Skeletal muscle tissue (tissue), 4 donors: ENCODE measurements around the gene ATP6V1F. TPM values are rescaled to one million over a fixed set of nuclear protein-coding genes. Genes with fewer than 3 reads are reported as not detected.

ENCODE experiments used
- H3K27ac ChIP-seq: one replicate; pipeline ENCODE4 v1.7.0; 2013; ENCODE audit warnings: mild to moderate bottlenecking, low read depth, low read length, inconsistent platforms
- H3K27me3 ChIP-seq, 3 donors: one replicate each; pipeline ENCODE4 v1.7.0; 2013; ENCODE audit warnings: low read length in 3 of 3; ENCODE audit not compliant: control insufficient read depth in 3 of 3, insufficient read depth in 3 of 3
- H3K36me3 ChIP-seq, 3 donors: one replicate each; pipeline ENCODE4 v1.7.0; 2013; ENCODE audit warnings: low read length in 3 of 3; ENCODE audit not compliant: control insufficient read depth in 3 of 3, insufficient read depth in 3 of 3
- H3K4me1 ChIP-seq, 3 donors: one replicate each; pipeline ENCODE4 v1.7.0; 2013; ENCODE audit warnings: low read length in 3 of 3, mild to moderate bottlenecking in 3 of 3; ENCODE audit not compliant: control insufficient read depth in 3 of 3, insufficient read depth in 3 of 3
- H3K4me3 ChIP-seq, 3 donors: one replicate each; pipeline ENCODE4 v1.7.0; 2013; ENCODE audit warnings: low read length in 3 of 3
- H3K9ac ChIP-seq, 3 donors: one replicate each; pipeline ENCODE4 v1.7.0; 2013; ENCODE audit warnings: low read length in 3 of 3, mild to moderate bottlenecking in 3 of 3, moderate library complexity in 2 of 3, low read depth in 1 of 3
- H3K9me3 ChIP-seq, 3 donors: one replicate each; pipeline ENCODE4 v1.7.0; 2013; ENCODE audit warnings: low read length in 3 of 3; ENCODE audit not compliant: control insufficient read depth in 3 of 3
- total RNA-seq: library from RNA; depleted of rRNA; stranded (reverse); fragments of >200 nt; gene quantifications from one replicate; pipeline ENCODE4 v1.2.3, GENCODE V29; 2014
- donor health status: Osteomylitis.

Gene ATP6V1F
- total RNA-seq, 1 donor from 2014 or later = 66.3 TPM

- H3K9ac ChIP-seq = no peak overlapping the region
- H3K9me3 ChIP-seq = no peaks in the 10 kb centered on the region
- no peaks in the 10 kb centered on the region for H3K36me3 ChIP-seq
- no peak overlapping the region for H3K27ac ChIP-seq
- no peak overlapping the region for H3K4me3 ChIP-seq
- H3K27me3 ChIP-seq = peaks cover 9 to 32% (median 27%) of the 10 kb centered on the region in 3 donors
- no peaks in the 10 kb centered on the region for H3K4me1 ChIP-seq
These were observed 26.5 kb downstream of the ATP6V1F start for GRCh38 chr7:128889121-128889520.

- Histone ChIP-seq H3K27me3 (peaks cover 9 to 24% (median 23%) of the 10 kb centered on the region in 3 donors), H3K27ac (no peak overlapping the region), H3K4me3 (peak overlapping the region in 1 of 3 donors; percentile 22), H3K9me3 (no peaks in the 10 kb centered on the region), H3K36me3 (no peaks in the 10 kb centered on the region), H3K4me1 (no peaks in the 10 kb centered on the region), H3K9ac (no peak overlapping the region)
These were observed 27.9 kb downstream of the ATP6V1F start for GRCh38 chr7:128890306-128891109.

- Histone ChIP-seq H3K4me3 (peak overlapping the region in 1 of 3 donors; percentile 22), H3K4me1 (no peaks in the 10 kb centered on the region), H3K9me3 (no peaks in the 10 kb centered on the region), H3K36me3 (no peaks in the 10 kb centered on the region), H3K9ac (no peak overlapping the region), H3K27ac (no peak overlapping the region), H3K27me3 (peaks cover 9 to 23% (median 22%) of the 10 kb centered on the region in 3 donors)
These were observed 28.7 kb downstream of the ATP6V1F start for GRCh38 chr7:128891110-128891941.

GRCh38 chr7:128891942-128892269, 29.2 kb downstream of the ATP6V1F start:
- H3K9me3 ChIP-seq = no peaks in the 10 kb centered on the region
- no peak overlapping the region for H3K27ac ChIP-seq
- H3K9ac ChIP-seq = no peak overlapping the region
- H3K4me1 ChIP-seq = no peaks in the 10 kb centered on the region
- no peaks in the 10 kb centered on the region for H3K36me3 ChIP-seq
- no peak overlapping the region for H3K4me3 ChIP-seq
- peaks cover 9 to 22% (median 21%) of the 10 kb centered on the region in 3 donors for H3K27me3 ChIP-seq

GRCh38 chr7:128892521-128893250, 30.0 kb downstream of the ATP6V1F start:
- Histone ChIP-seq H3K9ac (no peak overlapping the region), H3K4me1 (no peaks in the 10 kb centered on the region), H3K9me3 (no peaks in the 10 kb centered on the region), H3K4me3 (no peak overlapping the region), H3K27me3 (peaks cover 9 to 20% (median 16%) of the 10 kb centered on the region in 3 donors), H3K27ac (no peak overlapping the region), H3K36me3 (no peaks in the 10 kb centered on the region)

- Histone ChIP-seq H3K27me3 (peaks cover 9 to 16% (median 16%) of the 10 kb centered on the region in 3 donors), H3K36me3 (no peaks in the 10 kb centered on the region), H3K9me3 (no peaks in the 10 kb centered on the region), H3K4me3 (no peak overlapping the region), H3K4me1 (no peaks in the 10 kb centered on the region), H3K9ac (no peak overlapping the region), H3K27ac (no peak overlapping the region)
These were observed 30.8 kb downstream of the ATP6V1F start for GRCh38 chr7:128893251-128894100.

- Histone ChIP-seq H3K36me3 (no peaks in the 10 kb centered on the region), H3K9ac (no peak overlapping the region), H3K9me3 (no peaks in the 10 kb centered on the region), H3K4me1 (no peaks in the 10 kb centered on the region), H3K4me3 (no peak overlapping the region), H3K27ac (no peak overlapping the region), H3K27me3 (peaks cover 9 to 16% (median 10%) of the 10 kb centered on the region in 3 donors)
These were observed 31.4 kb downstream of the ATP6V1F start for GRCh38 chr7:128894101-128894440.

- Histone ChIP-seq H3K4me3 (no peak overlapping the region), H3K9me3 (peaks cover 0 to 2% (median 0%) of the 10 kb centered on the region in 3 donors), H3K9ac (no peak overlapping the region), H3K36me3 (no peaks in the 10 kb centered on the region), H3K27me3 (peaks cover 5 to 12% (median 5%) of the 10 kb centered on the region in 3 donors), H3K4me1 (no peaks in the 10 kb centered on the region), H3K27ac (no peak overlapping the region)
These were observed 32.7 kb downstream of the ATP6V1F start for GRCh38 chr7:128895320-128895719.

GRCh38 chr7:128899392-128899791, 36.7 kb downstream of the ATP6V1F start:
- Histone ChIP-seq H3K4me3 (no peak overlapping the region), H3K36me3 (no peaks in the 10 kb centered on the region), H3K27ac (no peak overlapping the region), H3K4me1 (no peaks in the 10 kb centered on the region), H3K27me3 (peaks cover 0 to 5% (median 0%) of the 10 kb centered on the region in 3 donors), H3K9me3 (peaks cover 0 to 2% (median 0%) of the 10 kb centered on the region in 3 donors), H3K9ac (no peak overlapping the region)
